Keratinocyte (primary cell): ENCODE data around the gene RRP1. TPM values are rescaled to one million over a fixed set of nuclear protein-coding genes. Genes with fewer than 3 reads are reported as not detected.

ENCODE experiments used
- DNase-seq: peaks from one replicate; pipeline ENCODE4 v3.0.0-alpha.2; 2011; ENCODE audit warnings: low read depth, missing footprints, low spot score
- FAIRE-seq: peaks from 2 replicates; lab custom pipeline; 2011; peaks lifted over from hg19 to GRCh38; lab: Jason Lieb, UNC
- H2AFZ ChIP-seq: 2 replicates; pipeline ENCODE4 v1.6.0; 2012; ENCODE audit warnings: low read length, control low read depth, inconsistent platforms; ENCODE audit not compliant: control insufficient read depth
- H3K27ac ChIP-seq: 2 replicates; pipeline ENCODE4 v1.5.1; 2011; ENCODE audit warnings: low read length; ENCODE audit not compliant: control insufficient read depth, insufficient read depth
- H3K27me3 ChIP-seq: 3 replicates; pipeline ENCODE4 v1.6.0; 2011; ENCODE audit warnings: low read length; ENCODE audit not compliant: control insufficient read depth, insufficient read depth; ENCODE audit errors: extremely low read depth
- H3K36me3 ChIP-seq, 2 experiments: 2 replicates in 1 of 2; 3 replicates in 1 of 2; pipeline ENCODE4 v1.5.1; 2011; ENCODE audit warnings: low read length in 2 of 2, mild to moderate bottlenecking in 1 of 2; ENCODE audit not compliant: control insufficient read depth in 2 of 2, insufficient read depth in 2 of 2; ENCODE audit errors: extremely low read depth in 1 of 2
- H3K4me1 ChIP-seq: 3 replicates; pipeline ENCODE4 v1.5.1; 2011; ENCODE audit warnings: low read length; ENCODE audit not compliant: control insufficient read depth, insufficient read depth; ENCODE audit errors: extremely low read depth
- H3K4me2 ChIP-seq: 3 replicates; pipeline ENCODE4 v1.6.0; 2011; ENCODE audit warnings: low read depth, low read length; ENCODE audit not compliant: control insufficient read depth, insufficient read depth; ENCODE audit errors: extremely low read depth
- H3K4me3 ChIP-seq, 3 experiments: fragments of 200-600 bp in 1 of 3; sonication (generic) in 1 of 3; 2 replicates in 2 of 3; 3 replicates in 1 of 3; pipeline ENCODE4 v1.5.1; 2011 to 2016; ENCODE audit warnings: low read length in 3 of 3, mild to moderate bottlenecking in 3 of 3, control low read depth in 2 of 3, inconsistent platforms in 1 of 3, low read depth in 1 of 3, mixed read lengths in 1 of 3, mixed run types in 1 of 3, moderate library complexity in 1 of 3; ENCODE audit not compliant: control insufficient read depth in 2 of 3, insufficient read depth in 2 of 3; ENCODE audit errors: extremely low read depth in 1 of 3
- H3K79me2 ChIP-seq: 2 replicates; pipeline ENCODE4 v1.6.0; 2012; ENCODE audit warnings: low read length; ENCODE audit not compliant: control insufficient read depth, insufficient read depth
- H3K9ac ChIP-seq: 3 replicates; pipeline ENCODE4 v1.6.0; 2011; ENCODE audit warnings: low read length; ENCODE audit not compliant: control insufficient read depth, insufficient read depth; ENCODE audit errors: extremely low read depth
- H3K9me1 ChIP-seq: 3 replicates; pipeline ENCODE4 v1.6.0; 2011; ENCODE audit warnings: low read length; ENCODE audit not compliant: control insufficient read depth, insufficient read depth; ENCODE audit errors: extremely low read depth
- H3K9me3 ChIP-seq: 2 replicates; pipeline ENCODE4 v1.5.1; 2012; ENCODE audit warnings: low read depth, low read length; ENCODE audit not compliant: control insufficient read depth
- H4K20me1 ChIP-seq: 3 replicates; pipeline ENCODE4 v1.6.0; 2011; ENCODE audit warnings: low read length; ENCODE audit not compliant: control insufficient read depth, insufficient read depth; ENCODE audit errors: extremely low read depth
- CTCF ChIP-seq, 3 experiments: IDR thresholded peaks in 1 of 3; conservative IDR thresholded peaks in 1 of 3; optimal IDR thresholded peaks in 1 of 3; 2 replicates in 2 of 3; 3 replicates in 1 of 3; pipeline versions ENCODE3 to v1.5.1; 2011; ENCODE audit warnings: low read length in 3 of 3, mild to moderate bottlenecking in 3 of 3, moderate library complexity in 2 of 3, control low read depth in 1 of 3, inconsistent platforms in 1 of 3; ENCODE audit not compliant: insufficient read depth in 2 of 3; ENCODE audit errors: extremely low read depth in 1 of 3
- EZH2 ChIP-seq: IDR thresholded peaks from one replicate; pipeline ENCODE4 v1.6.1; 2012; ENCODE audit warnings: inconsistent platforms, mild to moderate bottlenecking, low read length, moderate library complexity
- dilution Hi-C: fragments of 300-500 bp; cut with MboI; formaldehyde crosslinking; loops from one replicate; pipeline ENCODE4 v1.7.0; 2020; ENCODE audit warnings: low sequenced_read_pairs; ENCODE audit not compliant: extremely low pct_ligation_motif_present
- polyA plus RNA-seq, 5 experiments: library from polyadenylated mRNA; depleted of rRNA in 3 of 5; stranded (reverse) in 3 of 5; stranded (forward) in 1 of 5; unstranded in 1 of 5; fragments of >200 nt; gene quantifications; 1 replicate in 1 of 5; 2 replicates in 3 of 5; 3 replicates in 1 of 5; pipeline versions ENCODE4 v1.2.1 to v1.2.3, GENCODE V29; 2011 to 2012; ENCODE audit warnings: missing spikeins in 2 of 5, low read depth in 1 of 5, low replicate concordance in 1 of 5

The RRP1 gene
- polyA plus RNA-seq, 1 donor (not counting 4 experiments of a cell fraction or from before 2014, with no cell fraction given) = 25.0 TPM

- Histone ChIP-seq H4K20me1 (no peaks in the 10 kb centered on the region), H3K9me3 (no peaks in the 10 kb centered on the region), H3K9ac (no peak overlapping the region), H3K27ac (no peak overlapping the region), H3K4me2 (no peak overlapping the region), H3K27me3 (peaks cover 22% of the 10 kb centered on the region), H3K4me3 (no peak overlapping the region), H3K36me3 (no peaks in the 10 kb centered on the region), H3K9me1 (no peaks in the 10 kb centered on the region), H3K4me1 (peaks cover 2% of the 10 kb centered on the region), H2AFZ (no peak overlapping the region), H3K79me2 (no peaks in the 10 kb centered on the region)
- dilution Hi-C loops = no loop called here
- DNase-seq = no peak
- no peak for FAIRE-seq
- TF ChIP-seq CTCF (optimal IDR thresholded peaks at IDR 0.05 in 1 of 3, IDR thresholded peaks at IDR 0.05 in 1 of 3, conservative IDR thresholded peaks at IDR 0.05 in 1 of 3; ENCODE audit: extremely low read depth in 1 of 3, insufficient read depth in 2 of 3, low read length in 3 of 3) = peak in 2 of 3 experiments; percentile 18 to 58
- TF ChIP-seq EZH2 = no peak
Observed at GRCh38 chr21:43829575-43830119, 40.3 kb downstream of the RRP1 start.

GRCh38 chr21:43832158-43832550, 42.8 kb downstream of the RRP1 start:
- no peak for TF ChIP-seq CTCF (optimal IDR thresholded peaks at IDR 0.05 in 1 of 3, IDR thresholded peaks at IDR 0.05 in 1 of 3, conservative IDR thresholded peaks at IDR 0.05 in 1 of 3; ENCODE audit: extremely low read depth in 1 of 3, insufficient read depth in 2 of 3, low read length in 3 of 3)
- no peak for TF ChIP-seq EZH2
- FAIRE-seq (no peak), DNase-seq (no peak)
- Histone ChIP-seq H3K9me1 (no peaks in the 10 kb centered on the region), H3K27me3 (peaks cover 24% of the 10 kb centered on the region), H3K9ac (no peak overlapping the region), H3K36me3 (no peaks in the 10 kb centered on the region), H4K20me1 (no peaks in the 10 kb centered on the region), H3K4me1 (no peaks in the 10 kb centered on the region), H3K4me3 (no peak overlapping the region), H3K79me2 (no peaks in the 10 kb centered on the region), H3K27ac (no peak overlapping the region), H2AFZ (no peak overlapping the region), H3K9me3 (no peaks in the 10 kb centered on the region), H3K4me2 (no peak overlapping the region)
- dilution Hi-C loops = no loop called here
